GM18870 (cell line): ENCODE data around the gene ENDOV.

ENCODE experiments used
- ATAC-seq: cut with Tn5 transposase; IDR thresholded peaks from one replicate; pipeline ENCODE4 v1.9.1; 2021; ENCODE audit warnings: moderate library complexity; ENCODE audit not compliant: unreplicated experiment

The ENDOV gene

DNA sequence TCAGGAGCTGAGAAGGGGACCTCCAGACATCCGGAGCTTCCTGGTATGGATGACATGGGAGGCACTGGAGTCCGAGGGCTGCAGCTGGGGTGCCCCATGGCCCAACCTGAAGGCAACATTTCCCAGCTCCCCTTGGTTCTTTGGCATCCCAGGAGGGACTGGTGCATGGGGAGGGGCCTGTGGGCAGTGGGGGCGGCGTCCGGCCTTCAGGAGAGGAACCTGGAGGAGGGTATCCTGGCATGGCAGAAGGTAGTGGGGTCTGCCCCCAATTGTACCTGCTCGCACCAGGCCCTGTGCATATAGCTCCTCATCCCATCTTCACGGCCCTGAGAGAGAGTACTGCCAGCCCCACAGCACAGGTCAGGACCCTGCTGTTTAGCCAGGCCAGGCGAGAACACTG lies 49.5 kb downstream of the ENDOV start:
- ATAC-seq, result no peak

DNA sequence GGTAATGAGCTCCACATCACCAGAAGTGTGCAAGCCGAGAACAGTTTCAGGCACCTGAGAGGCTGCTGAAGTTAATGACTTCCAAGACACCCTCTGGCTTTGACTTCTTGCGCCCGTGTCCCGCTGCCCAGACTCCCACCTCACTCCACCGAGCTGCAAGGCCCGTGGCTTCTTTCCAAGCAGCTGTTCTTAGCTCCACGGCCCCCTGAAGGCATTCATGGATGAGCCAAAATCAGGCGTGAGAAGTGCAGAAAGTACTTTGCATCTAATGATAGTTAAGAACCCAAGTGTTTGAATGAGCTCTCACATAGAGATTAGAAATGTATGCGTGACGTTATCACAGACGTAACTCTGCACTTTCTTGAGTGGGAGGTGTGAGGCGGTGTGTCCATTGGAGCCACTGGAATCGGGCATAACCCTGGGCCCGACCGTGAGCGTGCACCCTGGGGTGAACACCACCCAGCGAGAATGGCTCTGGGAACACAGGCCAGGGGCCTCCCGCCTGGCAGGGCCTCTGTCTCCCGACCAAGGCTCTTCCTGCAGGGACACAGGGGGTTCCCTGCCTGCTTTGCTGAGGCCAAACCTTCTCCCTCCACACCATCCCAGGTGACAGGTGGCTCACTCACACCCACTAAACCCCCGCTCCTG lies 50.5 kb downstream of the ENDOV start:
- ATAC-seq, result no peak

DNA sequence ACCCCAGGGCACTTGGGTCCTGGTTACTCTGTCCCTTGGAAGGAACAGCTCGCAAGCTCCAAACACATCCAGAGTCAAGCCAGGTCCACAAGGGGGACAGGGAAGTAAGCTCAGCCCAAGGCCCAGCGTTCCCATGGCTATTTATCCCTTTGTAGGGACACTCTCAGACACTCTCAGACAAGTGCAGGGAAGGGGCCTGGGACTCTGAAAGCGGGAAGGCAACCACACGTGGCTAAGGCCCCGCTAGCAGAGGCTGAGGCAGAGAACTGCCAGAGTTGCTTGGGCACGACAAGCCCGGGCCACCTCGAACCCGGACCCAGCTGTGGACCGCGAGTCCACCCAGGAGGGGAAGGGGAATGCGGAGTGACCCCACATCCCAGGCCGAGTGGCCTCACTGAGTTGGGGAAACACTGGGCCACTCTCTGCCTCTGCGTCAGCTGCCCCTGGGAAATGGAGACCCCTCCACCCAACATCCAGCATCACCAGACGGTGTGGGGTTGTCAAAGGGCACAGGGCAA lies 51.3 kb downstream of the ENDOV start:
- ATAC-seq, result no peak

DNA sequence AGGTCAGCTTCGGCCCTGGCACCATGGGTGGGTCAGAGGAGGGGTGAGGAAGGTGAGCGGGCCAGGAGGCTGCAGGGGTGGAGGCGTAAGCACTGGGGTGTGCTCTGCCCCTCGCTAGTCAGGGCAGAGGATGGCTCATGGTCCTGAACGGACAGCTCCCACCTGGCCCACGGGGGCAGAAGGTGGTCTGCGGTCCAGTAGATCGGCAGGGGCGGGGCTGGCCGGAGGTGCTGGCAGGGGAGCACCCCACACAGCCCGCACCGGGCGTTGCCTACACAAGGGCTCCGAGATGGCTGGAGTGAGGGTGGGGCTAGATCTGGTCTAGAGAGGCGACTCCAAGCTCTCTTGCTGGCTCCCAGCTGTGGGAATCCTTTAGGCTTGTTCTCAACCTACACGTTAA lies 53.3 kb downstream of the ENDOV start:
- no peak for ATAC-seq

DNA sequence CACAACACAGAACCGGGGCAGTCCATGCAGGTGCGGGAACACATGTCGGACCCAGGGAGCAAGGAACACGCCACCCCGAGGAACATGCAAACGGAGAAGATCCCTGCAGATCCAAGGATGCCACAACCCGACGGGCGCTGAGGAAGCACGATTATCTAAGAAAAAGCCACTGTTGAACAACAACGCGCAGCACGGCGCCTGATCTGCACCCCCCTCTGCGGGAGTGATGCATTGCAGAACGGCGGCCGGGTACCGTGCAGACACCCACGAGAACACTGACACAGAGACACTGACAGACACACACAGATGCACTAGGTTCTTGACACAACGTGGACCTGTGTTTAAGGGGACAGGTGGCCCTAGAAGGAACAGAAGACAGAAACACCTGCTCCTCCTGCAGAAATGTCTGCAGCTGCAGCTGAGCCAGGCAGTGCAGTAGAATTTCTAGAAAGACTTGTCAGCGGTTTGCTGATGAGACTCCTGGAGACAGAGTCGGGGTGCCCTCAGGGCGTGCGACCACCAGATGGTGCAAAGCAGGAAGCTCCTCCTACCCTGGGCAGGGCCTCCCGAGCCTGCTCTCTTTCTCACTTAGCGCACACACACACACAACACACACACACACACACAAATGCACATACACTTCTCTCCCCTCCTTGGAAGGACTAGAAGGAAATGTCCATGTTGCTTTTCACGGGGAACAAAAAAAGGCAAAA lies 54.0 kb downstream of the ENDOV start:
- no peak for ATAC-seq

DNA sequence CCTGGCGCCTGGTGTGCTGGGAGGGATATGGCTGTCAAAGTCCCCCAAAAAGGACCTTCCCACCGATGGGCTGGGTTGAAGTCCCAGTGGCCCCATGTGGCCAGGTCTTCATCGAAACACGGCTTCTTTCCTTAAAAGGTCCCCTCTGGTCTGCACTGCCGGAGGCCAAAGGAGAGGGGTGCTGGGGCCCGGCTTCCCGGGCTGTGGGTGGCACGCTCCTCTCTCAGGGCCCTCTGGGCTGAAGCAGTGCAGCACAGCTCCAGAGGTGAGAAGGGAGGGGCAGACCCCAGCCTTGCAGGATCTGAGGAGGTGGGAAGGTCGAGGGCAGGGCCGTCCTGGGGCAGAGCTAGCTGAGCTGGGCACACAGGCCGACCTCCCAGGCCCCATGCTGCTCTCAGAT lies 54.7 kb downstream of the ENDOV start:
- no peak for ATAC-seq

DNA sequence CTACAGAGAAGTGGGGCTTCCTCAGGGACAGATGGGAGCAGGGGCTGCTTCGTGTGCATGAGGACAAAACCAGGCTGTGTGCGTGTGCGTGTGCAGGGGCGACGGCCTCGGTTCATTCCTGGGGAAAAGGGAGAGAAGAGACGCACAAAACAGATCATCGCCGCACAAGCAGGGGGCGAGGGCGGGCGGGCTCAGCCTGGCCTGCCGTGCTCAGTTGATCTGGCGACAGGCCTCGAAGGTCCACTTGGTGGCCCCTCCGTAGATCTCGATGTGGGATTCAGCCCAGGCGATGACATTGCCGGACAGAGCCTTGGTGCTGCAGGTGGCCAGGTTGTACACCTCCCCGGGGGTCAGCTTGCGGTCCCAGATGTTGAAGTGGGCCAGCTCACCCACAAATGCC lies 55.6 kb downstream of the ENDOV start:
- no peak for ATAC-seq

DNA sequence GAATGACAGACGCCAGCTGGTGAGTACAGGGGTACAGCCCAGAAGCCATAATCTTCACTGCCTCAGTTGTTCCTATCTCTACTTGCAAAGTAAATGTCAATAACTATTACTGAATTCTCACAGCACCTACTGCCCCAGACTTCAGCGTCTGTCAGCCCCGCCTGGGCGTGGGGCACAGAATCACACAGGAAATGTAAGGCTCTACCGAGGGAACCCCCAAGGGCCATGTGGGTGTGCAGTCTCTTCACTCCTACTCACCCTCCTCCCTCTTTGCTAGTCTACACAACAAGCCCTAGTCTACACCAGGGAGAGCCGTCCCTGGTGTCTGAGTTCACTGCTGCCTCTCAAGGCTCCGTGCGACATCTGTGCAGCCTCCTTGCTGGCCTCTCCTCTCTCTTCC lies 57.0 kb downstream of the ENDOV start:
- no peak for ATAC-seq

DNA sequence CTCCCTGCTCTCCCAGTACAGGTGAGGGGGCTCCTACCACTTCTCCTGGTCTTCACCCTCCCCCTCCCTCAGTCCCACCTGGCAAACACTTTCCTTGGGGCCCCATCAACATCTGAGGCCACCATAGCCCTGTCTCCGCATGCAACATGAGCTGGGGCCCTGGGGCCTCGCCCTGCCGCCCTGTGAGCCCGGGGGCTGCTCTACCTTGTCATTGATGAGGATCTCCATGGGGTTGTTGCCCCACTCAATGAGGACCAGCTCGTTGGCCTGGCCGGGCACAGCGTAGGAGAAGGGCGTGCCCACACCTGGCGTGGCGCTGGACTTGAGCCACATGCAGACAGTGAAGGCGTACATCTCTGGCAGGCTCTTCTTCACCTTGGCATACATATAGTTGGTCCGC lies 58.0 kb downstream of the ENDOV start:
- no peak for ATAC-seq

DNA sequence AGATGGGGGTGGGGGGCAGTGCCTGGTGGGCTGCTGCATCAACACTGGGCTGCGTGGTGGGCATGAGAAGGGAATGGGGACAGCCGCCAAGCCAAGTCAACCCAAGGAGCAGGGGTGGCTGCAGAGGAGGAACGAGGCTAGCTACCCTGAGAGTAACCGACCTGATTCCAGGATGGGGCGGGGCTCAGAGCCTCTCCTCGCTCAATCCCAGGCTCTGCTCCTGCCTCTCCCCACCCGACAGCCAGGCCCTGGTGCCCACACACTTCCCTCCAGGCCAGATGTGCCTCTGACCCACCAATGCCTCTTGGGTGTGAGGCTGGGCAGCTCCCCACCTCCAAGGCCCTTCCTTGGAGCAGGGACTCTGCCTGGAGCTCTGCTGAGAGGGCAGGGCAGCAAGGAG lies 58.7 kb downstream of the ENDOV start:
- ATAC-seq, result no peak

DNA sequence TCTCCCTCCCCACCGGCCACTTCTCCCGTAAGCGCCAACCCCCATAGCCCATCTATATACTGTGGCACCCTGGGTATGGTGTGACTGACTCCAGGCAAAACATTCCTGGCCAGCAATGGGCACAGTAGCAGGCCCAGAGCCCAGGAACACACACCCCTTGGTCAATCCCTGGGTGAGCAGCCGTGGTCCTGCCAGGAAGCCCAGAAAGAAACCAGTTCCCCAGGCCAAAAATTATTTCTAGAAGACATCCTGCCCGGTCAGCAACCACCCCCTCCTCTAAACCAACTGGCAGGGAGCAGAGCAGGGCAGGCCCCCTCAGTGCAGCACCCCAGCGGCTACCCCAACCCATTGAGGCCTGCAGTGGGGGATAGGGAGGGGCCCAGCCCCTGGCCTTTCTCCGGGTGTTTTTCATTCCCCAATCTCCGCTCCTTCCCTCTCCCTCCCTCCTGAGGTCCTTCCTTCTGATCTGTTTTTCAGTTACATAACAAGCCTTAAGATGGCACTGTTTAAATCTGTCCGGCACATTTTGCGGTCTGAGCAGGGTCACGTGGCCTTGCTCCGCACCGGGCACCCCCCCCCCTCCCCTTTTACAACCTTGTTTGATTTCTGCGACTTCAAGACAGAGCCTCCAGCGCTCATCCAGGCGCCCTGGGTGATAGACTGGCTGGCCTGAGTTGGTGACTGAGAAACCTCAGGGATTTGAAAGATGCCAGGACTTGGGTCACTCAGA lies 59.4 kb downstream of the ENDOV start:
- ATAC-seq, result no peak

DNA sequence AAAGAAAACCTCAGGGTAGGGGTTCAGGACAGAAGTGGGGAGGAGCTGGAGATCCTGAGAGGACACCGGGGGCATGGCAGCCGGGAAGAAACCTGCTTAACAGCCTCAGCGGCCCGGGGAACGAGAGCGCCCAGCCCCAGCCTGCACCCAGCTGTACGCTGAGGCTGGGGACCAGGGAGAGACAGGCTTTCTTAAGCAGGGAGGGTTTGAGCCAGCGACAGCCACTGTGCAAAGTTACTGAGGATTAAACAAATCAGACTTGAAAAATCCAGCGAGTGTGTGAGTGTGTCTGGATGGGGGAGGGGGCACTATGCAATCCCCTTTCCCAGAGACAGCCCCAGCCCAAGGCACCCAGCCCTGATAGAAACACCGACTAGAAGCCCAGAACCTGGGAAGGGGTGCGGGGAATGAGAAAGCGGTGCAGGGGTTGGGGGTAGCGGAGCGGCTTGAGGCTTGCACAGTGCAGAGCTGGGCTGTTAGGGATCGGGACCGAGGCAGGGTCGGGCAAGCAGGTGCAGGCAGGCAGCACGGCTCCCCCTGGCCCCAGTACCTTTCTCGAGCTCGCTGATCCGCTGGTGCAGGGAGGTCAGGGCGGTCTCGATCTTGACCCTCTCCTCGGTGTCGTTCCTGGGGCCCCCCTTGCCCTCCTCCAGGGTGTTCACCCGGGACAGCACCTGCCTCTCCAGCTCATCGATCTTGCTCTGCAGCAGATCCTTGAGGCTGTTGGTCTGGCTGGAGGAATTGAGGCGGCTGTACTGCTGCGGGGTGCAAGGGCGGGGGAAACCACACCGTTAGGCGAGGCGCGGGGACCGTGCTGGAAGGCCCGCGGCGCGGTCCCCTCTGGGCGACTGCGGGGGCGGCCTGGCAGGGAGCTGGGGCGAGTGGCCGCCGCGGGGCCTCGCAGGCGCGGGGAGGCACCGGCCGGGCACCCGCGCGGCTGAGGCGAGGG lies 60.3 kb downstream of the ENDOV start:
- no peak for ATAC-seq

DNA sequence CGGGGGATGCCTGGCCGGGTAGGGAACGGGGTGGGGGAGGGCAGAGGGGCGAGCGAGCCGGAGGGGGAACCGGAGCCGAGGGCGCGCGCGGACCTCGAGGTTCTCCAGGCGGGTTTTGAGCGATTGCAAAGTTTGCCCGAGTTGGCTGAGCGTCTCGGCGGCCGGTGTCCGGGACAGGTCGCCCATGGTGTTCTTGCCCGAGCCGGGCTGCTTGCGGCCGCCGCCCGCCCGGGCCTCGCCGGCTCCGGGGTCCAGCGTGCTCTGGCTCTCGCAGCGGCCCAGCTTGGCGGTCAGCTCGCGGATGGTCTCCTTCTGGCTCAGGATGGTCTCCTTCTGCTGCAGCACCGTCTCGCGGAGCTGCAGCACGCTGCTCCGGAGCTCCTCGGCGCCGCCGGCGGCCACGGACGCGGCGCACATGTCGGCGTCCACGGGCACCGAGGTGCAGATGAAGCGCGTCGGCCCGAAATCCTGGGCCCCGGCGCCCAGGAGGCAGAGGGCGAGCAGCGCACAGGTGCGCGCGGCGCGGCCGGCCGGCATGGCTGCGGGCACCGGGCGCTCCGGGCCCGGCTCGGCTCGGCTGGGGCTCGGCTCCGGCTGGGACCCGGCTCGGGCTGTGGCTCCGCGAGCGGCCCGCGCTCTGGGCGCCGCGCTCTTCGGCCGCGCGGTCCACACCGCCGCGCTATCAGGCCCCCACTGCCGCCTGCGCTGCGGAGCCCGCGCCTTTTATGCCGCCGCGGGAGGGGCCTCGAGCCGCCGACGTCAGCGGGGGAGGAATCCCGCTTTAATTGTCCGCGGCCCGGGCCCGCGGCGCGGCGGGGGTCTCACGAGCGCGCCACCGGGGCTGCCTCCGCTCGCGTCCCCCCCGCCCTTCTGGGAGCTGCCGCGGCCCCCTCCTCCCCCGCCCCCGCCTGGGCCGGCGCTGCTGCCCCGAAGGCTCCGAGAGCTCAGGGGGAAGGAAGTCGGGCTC lies 61.2 kb downstream of the ENDOV start, which contains the start of gene NPTX1:
Gene NPTX1 (minus strand): TSS at position 698 of the 967 bp plus-strand sequence. CDS start 161 bp downstream, at position 537.
- no peak for ATAC-seq

DNA sequence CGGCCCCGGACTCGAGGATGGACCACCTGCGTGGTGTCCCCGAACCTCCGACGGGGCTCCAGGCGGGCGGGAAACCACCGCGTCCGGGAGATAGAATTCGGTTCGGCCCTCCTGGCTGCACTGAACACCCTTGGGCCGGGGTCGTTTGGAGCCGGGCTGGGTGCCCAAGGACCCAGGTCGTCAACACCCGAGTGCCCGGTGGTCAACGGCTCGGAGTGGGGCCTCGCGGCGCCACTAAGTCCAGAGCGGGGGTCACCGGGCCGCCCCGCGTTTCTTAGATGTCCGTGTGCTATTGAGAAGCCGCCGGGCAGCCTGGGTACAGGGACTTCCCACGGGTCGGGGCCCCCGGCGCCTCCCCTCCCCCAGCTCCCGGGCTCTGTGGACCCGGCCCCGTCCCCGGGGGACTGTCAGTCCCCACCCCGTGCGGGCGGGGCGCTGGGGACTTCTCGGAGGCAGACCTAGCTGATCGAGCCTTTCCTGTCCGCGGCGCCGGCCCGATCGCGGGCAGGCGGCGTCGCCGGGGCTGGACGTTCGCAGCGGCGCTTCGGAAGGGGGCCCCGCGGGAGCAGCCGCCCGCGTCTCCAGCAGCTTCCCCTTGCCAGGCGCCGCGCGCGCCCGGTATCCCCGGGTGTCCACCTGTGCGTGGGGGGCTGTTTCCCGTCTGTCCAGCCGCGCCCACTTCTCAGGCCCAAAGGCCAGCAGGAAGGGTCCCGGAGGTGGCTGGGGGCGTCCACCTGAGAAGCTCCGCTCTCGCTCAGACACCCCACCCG lies 62.1 kb downstream of the ENDOV start:
- no peak for ATAC-seq

DNA sequence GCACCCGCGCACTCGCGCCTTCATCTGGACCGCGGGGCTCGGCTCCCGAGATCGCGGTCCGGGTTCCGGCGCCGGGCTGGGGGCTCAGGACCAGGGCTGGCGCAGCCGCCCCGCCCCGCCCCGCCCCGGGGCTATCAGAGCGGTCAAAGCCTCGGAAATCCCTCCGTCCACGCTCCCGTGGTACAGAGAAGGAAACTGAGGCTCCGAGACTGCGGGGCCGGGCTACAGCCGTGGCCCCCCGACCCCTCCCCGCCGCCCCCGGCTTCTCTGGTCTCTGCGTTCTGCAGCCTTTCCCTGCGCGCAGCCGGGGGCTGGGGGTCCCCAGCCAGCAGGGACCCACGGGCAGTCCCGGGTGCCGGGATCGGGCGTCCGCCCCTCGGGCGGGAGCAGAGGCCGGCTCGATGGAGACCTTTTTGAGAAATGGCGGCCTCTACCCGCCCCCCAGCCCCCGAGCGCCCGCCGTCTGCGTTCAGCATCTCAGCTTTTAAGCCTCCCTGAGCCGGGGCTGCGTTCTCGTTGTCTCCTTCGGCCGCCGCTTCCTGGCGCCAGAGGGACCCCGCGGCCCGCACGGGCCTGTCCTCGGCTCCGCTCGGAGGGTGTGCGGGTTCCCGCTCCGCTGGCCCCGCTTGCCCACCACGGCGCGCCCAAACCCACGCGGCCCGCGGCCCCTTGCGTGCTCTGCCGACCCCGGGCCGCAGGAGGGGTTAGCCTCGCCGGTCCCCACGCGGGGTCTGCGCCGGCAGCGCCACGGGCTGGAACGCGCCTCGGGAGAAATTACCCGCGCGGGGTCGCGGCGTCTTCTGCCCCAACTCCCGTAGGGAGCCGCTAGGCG lies 62.9 kb downstream of the ENDOV start:
- no peak for ATAC-seq

DNA sequence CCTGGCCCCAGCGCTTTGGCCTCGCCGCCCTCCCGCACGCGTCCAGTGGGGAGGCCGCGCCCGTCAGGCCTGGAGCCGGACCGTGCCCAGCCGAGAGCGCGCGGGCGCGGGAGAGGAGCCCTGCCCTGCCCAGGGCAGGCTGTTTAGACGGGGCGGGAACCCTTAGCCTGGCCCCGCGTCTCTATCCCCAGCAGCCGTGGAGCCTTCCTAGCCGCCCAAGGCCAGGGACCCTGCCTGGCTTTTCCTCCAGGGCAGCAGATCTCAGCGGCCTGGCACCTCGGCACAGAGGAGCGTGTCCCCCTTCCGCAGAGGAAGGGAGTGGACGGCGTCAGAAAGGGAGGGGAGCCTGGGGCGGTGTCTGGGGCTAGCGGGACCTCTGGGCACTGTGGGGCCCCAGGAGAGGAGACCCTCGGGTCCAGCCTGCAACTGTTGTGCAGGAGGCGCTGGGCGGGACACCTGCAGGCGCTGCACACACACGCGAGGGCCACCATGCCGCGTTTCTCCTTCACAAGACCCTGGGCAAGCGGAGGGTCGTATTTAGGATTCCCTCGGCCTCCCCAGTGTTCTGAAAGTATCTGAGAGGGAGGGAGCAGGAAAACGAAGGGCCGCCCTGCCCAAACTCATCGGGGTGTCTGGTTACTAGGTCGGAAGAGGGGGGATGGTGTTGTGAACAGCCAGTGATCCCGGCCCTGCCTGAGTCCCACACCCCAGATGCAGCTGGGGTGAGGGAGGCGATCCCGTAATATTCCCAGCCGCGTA lies 63.7 kb downstream of the ENDOV start:
- no peak for ATAC-seq

DNA sequence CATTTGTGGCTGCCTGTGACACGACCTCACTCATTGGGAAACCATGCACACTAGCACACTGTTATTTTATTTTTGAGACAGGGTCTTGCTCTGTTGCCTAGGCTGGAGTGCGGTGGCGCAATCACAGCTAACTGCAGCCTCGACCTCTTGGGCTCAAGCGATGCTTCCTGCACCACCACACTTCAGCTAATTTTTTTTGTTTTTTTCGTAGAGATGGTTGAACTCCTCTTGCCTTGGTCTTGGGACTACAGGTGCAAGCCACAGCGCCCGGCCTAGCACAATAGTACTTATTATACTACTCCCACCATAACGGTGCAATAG lies 64.2 kb downstream of the ENDOV start:
- no peak for ATAC-seq
